ENCODE results near the gene HOXB4.
A peak's percentile ranks its signal among the peaks of the same experiment; 100 is the strongest.

DNA sequence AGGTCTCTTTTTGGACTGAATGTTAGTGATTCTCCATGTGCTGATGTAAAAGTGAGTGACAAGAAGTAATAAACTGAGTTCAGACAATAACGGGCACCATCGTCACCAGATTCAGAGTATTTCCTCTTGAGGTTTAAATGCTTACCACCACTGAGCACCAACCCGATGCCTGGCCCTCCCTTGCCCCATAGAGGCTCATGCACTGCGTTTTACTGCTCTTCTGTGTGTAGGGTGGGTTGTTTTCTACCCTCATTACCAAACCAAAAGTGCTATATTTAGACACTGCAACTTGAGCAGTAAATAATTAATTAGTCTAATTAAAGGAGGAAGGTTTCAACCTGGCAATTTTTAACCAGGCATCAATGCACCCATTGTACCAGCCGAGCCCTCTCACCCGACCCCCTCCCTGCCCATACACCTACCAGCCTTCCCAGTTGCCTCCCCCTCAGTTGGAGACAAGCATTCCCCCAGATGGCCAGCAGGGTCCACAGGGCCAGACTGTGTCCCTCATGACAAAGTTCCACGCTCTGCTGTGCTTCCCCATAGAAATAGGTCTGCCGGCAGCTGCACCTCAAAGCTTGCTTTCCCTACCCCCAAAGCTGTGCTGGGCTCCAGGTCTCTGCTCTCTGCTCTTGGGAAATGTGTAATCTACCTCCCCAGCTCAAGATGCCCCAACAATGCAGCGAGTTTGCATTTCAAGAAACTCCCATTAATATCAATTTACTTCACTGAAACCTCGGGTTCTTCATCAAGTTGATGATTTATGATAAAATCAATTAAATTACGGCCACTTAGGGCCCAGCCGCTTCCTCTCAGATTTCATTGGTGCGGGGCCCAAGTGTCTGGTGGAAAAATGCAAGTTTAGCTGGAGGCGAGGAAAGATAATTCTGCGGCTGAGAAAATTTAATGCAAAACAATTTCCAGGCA lies 16.0 kb downstream of the HOXB4 start:
- no peak for TF ChIP-seq EZH2 (IDR thresholded peaks at IDR 0.05; ENCODE audit: low read length, missing control alignments)
- TF ChIP-seq, protein P1, sequence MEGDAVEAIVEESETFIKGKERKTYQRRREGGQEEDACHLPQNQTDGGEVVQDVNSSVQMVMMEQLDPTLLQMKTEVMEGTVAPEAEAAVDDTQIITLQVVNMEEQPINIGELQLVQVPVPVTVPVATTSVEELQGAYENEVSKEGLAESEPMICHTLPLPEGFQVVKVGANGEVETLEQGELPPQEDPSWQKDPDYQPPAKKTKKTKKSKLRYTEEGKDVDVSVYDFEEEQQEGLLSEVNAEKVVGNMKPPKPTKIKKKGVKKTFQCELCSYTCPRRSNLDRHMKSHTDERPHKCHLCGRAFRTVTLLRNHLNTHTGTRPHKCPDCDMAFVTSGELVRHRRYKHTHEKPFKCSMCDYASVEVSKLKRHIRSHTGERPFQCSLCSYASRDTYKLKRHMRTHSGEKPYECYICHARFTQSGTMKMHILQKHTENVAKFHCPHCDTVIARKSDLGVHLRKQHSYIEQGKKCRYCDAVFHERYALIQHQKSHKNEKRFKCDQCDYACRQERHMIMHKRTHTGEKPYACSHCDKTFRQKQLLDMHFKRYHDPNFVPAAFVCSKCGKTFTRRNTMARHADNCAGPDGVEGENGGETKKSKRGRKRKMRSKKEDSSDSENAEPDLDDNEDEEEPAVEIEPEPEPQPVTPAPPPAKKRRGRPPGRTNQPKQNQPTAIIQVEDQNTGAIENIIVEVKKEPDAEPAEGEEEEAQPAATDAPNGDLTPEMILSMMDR (conservative IDR thresholded peaks at IDR 0.05 in 1 of 2, IDR thresholded peaks at IDR 0.05 in 1 of 2; ENCODE audit: low read depth in 1 of 2, low read length in 2 of 2), result peak; percentile 26 to 64
